GM23338 (cell line): Measurements from ENCODE around the gene ITPRID2. TPM values are rescaled to one million over a fixed set of nuclear protein-coding genes. Genes with fewer than 3 reads are reported as not detected.

Experiments
- CREB1 ChIP-seq: fragments of 250-450 bp; sonication (Bioruptor Pico); IDR thresholded peaks from 2 replicates; pipeline ENCODE4 v1.5.0; 2020; ENCODE audit warnings: low read depth, mild to moderate bottlenecking, moderate library complexity
- JUNB ChIP-seq: IDR thresholded peaks from one replicate; pipeline ENCODE4 v1.6.1; 2016; ENCODE audit warnings: antibody characterized with exemption; ENCODE audit not compliant: unreplicated experiment
- NANOG ChIP-seq: IDR thresholded peaks from 2 replicates; pipeline ENCODE4 v1.6.1; 2016; ENCODE audit warnings: antibody characterized with exemption, borderline replicate concordance
- ZNF114 ChIP-seq: fragments of 250-450 bp; sonication (Bioruptor Pico); IDR thresholded peaks from 2 replicates; pipeline ENCODE4 v1.5.0; 2020; ENCODE audit warnings: mild to moderate bottlenecking, moderate library complexity
- polyA plus RNA-seq: library from polyadenylated mRNA; unstranded; fragments of >200 nt; fragmentation: Nextera tagmentation; extraction: Ambion mirVana; gene quantifications from 2 replicates; pipeline ENCODE4 v1.2.1, GENCODE V29; 2016
- total RNA-seq: library from RNA; depleted of rRNA; stranded (reverse); fragments of >200 nt; shearing (Covaris generic); gene quantifications from 2 replicates; pipeline ENCODE4 v1.2.3, GENCODE V29; 2014
- TF ChIP-seq, protein P1 (sequence below): fragments of 250-450 bp; sonication (Bioruptor Pico); IDR thresholded peaks from 2 replicates; pipeline ENCODE4 v1.5.0; 2020; ENCODE audit warnings: mild to moderate bottlenecking, moderate library complexity
- TF ChIP-seq, protein P2 (sequence below): IDR thresholded peaks from 2 replicates; pipeline ENCODE4 v1.6.1; 2016; ENCODE audit warnings: antibody characterized with exemption
- TF ChIP-seq, protein P3 (sequence below): IDR thresholded peaks from one replicate; pipeline ENCODE4 v1.6.1; 2018; ENCODE audit warnings: antibody characterized with exemption; ENCODE audit not compliant: unreplicated experiment

The ITPRID2 gene
- total and polyA plus RNA-seq, 2 experiments from 2014 or later, result 4.4 to 12.0 TPM

DNA sequence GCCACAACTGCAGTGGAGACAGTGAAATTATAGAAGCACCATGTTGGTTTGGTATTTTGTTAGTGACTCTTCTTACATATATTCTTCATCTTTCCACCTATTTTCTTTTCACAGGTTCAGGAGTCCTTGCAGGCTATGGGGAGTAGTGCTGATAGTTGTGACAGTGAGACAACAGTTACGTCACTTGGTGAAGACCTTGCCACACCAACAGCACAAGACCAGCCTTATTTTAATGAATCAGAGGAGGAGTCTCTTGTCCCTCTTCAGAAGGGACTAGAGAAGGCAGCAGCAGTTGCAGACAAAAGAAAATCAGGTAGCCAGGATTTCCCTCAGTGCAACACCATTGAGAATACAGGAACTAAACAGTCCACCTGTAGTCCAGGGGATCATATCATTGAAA lies 23.6 kb downstream of the ITPRID2 start (continued):
- TF ChIP-seq, protein P1, sequence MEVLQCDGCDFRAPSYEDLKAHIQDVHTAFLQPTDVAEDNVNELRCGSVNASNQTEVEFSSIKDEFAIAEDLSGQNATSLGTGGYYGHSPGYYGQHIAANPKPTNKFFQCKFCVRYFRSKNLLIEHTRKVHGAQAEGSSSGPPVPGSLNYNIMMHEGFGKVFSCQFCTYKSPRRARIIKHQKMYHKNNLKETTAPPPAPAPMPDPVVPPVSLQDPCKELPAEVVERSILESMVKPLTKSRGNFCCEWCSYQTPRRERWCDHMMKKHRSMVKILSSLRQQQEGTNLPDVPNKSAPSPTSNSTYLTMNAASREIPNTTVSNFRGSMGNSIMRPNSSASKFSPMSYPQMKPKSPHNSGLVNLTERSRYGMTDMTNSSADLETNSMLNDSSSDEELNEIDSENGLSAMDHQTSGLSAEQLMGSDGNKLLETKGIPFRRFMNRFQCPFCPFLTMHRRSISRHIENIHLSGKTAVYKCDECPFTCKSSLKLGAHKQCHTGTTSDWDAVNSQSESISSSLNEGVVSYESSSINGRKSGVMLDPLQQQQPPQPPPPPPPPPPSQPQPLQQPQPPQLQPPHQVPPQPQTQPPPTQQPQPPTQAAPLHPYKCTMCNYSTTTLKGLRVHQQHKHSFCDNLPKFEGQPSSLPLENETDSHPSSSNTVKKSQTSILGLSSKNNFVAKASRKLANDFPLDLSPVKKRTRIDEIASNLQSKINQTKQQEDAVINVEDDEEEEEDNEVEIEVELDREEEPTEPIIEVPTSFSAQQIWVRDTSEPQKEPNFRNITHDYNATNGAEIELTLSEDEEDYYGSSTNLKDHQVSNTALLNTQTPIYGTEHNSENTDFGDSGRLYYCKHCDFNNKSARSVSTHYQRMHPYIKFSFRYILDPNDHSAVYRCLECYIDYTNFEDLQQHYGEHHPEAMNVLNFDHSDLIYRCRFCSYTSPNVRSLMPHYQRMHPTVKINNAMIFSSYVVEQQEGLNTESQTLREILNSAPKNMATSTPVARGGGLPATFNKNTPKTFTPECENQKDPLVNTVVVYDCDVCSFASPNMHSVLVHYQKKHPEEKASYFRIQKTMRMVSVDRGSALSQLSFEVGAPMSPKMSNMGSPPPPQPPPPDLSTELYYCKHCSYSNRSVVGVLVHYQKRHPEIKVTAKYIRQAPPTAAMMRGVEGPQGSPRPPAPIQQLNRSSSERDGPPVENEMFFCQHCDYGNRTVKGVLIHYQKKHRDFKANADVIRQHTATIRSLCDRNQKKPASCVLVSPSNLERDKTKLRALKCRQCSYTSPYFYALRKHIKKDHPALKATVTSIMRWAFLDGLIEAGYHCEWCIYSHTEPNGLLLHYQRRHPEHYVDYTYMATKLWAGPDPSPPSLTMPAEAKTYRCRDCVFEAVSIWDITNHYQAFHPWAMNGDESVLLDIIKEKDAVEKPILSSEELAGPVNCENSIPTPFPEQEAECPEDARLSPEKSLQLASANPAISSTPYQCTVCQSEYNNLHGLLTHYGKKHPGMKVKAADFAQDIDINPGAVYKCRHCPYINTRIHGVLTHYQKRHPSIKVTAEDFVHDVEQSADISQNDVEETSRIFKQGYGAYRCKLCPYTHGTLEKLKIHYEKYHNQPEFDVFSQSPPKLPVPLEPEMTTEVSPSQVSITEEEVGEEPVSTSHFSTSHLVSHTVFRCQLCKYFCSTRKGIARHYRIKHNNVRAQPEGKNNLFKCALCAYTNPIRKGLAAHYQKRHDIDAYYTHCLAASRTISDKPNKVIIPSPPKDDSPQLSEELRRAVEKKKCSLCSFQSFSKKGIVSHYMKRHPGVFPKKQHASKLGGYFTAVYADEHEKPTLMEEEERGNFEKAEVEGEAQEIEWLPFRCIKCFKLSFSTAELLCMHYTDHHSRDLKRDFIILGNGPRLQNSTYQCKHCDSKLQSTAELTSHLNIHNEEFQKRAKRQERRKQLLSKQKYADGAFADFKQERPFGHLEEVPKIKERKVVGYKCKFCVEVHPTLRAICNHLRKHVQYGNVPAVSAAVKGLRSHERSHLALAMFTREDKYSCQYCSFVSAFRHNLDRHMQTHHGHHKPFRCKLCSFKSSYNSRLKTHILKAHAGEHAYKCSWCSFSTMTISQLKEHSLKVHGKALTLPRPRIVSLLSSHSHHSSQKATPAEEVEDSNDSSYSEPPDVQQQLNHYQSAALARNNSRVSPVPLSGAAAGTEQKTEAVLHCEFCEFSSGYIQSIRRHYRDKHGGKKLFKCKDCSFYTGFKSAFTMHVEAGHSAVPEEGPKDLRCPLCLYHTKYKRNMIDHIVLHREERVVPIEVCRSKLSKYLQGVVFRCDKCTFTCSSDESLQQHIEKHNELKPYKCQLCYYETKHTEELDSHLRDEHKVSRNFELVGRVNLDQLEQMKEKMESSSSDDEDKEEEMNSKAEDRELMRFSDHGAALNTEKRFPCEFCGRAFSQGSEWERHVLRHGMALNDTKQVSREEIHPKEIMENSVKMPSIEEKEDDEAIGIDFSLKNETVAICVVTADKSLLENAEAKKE (CRISPR knock-in tag), result no peak
- TF ChIP-seq NANOG, result no peak
- TF ChIP-seq CREB1, result no peak
- TF ChIP-seq ZNF114, result no peak
- TF ChIP-seq JUNB, result no peak
- TF ChIP-seq, protein P2, sequence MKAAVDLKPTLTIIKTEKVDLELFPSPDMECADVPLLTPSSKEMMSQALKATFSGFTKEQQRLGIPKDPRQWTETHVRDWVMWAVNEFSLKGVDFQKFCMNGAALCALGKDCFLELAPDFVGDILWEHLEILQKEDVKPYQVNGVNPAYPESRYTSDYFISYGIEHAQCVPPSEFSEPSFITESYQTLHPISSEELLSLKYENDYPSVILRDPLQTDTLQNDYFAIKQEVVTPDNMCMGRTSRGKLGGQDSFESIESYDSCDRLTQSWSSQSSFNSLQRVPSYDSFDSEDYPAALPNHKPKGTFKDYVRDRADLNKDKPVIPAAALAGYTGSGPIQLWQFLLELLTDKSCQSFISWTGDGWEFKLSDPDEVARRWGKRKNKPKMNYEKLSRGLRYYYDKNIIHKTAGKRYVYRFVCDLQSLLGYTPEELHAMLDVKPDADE, result no peak
- TF ChIP-seq, protein P3, sequence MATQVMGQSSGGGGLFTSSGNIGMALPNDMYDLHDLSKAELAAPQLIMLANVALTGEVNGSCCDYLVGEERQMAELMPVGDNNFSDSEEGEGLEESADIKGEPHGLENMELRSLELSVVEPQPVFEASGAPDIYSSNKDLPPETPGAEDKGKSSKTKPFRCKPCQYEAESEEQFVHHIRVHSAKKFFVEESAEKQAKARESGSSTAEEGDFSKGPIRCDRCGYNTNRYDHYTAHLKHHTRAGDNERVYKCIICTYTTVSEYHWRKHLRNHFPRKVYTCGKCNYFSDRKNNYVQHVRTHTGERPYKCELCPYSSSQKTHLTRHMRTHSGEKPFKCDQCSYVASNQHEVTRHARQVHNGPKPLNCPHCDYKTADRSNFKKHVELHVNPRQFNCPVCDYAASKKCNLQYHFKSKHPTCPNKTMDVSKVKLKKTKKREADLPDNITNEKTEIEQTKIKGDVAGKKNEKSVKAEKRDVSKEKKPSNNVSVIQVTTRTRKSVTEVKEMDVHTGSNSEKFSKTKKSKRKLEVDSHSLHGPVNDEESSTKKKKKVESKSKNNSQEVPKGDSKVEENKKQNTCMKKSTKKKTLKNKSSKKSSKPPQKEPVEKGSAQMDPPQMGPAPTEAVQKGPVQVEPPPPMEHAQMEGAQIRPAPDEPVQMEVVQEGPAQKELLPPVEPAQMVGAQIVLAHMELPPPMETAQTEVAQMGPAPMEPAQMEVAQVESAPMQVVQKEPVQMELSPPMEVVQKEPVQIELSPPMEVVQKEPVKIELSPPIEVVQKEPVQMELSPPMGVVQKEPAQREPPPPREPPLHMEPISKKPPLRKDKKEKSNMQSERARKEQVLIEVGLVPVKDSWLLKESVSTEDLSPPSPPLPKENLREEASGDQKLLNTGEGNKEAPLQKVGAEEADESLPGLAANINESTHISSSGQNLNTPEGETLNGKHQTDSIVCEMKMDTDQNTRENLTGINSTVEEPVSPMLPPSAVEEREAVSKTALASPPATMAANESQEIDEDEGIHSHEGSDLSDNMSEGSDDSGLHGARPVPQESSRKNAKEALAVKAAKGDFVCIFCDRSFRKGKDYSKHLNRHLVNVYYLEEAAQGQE, result no peak
